ENCODE results near the gene NUP37. TPM values are rescaled to one million over a fixed set of nuclear protein-coding genes. Genes with fewer than 3 reads are reported as not detected.

The NUP37 gene
- total and polyA plus RNA-seq, 2 of the 13 experiments (the other 11 are each of a cell fraction or from before 2014, with no cell fraction given), result 50.6 to 80.1 TPM

GRCh38 chr12:102061096-102061559 is 58.8 kb downstream of the NUP37 start (continued):
- TF ChIP-seq GATAD2A (CRISPR knock-in tag; IDR thresholded peaks at IDR 0.05) (peak; percentile 27; the same call in 1 of the 2 replicates), ZNF619 (CRISPR knock-in tag; IDR thresholded peaks at IDR 0.05) (no peak), HDAC1 (CRISPR knock-in tag; IDR thresholded peaks at IDR 0.05) (0 out of 2 replicates have a peak, but pooled peaks have one; percentile 19), MZF1 (CRISPR knock-in tag; IDR thresholded peaks at IDR 0.05; ENCODE audit: borderline replicate concordance) (no peak), BCL6 (CRISPR knock-in tag; IDR thresholded peaks at IDR 0.05) (0 out of 2 replicates have a peak, but pooled peaks have one; percentile 7), SUZ12 (IDR thresholded peaks at IDR 0.05; ENCODE audit: low read depth, low read length) (no peak), CEBPG (CRISPR knock-in tag; IDR thresholded peaks at IDR 0.05) (0 out of 2 replicates have a peak, but pooled peaks have one; percentile 10), HMG20B (CRISPR knock-in tag; conservative IDR thresholded peaks at IDR 0.05) (no peak)
- TF ChIP-seq, protein P1, sequence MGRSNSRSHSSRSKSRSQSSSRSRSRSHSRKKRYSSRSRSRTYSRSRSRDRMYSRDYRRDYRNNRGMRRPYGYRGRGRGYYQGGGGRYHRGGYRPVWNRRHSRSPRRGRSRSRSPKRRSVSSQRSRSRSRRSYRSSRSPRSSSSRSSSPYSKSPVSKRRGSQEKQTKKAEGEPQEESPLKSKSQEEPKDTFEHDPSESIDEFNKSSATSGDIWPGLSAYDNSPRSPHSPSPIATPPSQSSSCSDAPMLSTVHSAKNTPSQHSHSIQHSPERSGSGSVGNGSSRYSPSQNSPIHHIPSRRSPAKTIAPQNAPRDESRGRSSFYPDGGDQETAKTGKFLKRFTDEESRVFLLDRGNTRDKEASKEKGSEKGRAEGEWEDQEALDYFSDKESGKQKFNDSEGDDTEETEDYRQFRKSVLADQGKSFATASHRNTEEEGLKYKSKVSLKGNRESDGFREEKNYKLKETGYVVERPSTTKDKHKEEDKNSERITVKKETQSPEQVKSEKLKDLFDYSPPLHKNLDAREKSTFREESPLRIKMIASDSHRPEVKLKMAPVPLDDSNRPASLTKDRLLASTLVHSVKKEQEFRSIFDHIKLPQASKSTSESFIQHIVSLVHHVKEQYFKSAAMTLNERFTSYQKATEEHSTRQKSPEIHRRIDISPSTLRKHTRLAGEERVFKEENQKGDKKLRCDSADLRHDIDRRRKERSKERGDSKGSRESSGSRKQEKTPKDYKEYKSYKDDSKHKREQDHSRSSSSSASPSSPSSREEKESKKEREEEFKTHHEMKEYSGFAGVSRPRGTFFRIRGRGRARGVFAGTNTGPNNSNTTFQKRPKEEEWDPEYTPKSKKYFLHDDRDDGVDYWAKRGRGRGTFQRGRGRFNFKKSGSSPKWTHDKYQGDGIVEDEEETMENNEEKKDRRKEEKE (IDR thresholded peaks at IDR 0.05), result no peak

DNA sequence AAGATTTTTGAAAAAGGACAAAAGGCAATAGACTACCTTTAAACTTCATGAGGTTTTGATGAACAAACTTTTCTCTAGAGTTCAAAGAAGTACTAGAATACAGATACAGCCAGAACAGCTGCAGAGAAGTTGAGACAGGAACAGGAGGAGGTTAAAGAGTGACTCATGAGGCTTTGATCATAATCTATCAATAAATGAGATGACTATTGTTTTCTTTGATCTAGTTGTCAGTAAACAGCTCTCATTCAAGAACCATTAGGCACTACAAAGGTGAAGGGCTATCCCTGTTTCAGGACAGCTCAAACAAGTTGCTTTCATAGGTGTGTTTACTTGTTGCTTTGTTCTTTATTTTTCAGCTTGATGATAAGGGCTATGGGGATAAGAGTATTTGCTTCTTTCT is 60.6 kb downstream of the NUP37 start:
- 0 out of 2 replicates have a peak overlapping the region, but pooled peaks have one; percentile 37 for H3K4me2 ChIP-seq (ENCODE audit: low read depth, low read length)
- no peaks in the 10 kb centered on the region for H3K9me3 ChIP-seq (ENCODE audit: low read length)
- CTCF ChIA-PET (ENCODE audit: low intra/inter-chr PET ratio, low total read pairs), result no interaction called here
- FAIRE-seq, result no peak
- POLR2A ChIA-PET, result no interaction called here
- H3K4me1 ChIP-seq (ENCODE audit: insufficient read depth, low read length), result peaks cover 44% of the 10 kb centered on the region
- peak; percentile 64 for ATAC-seq
- in situ Hi-C loops (cut with HindIII; ENCODE audit: extremely low pct_ligation_motif_present, low pct_unique_long_range_greater_than_20kb) (no loop called here), intact Hi-C loops (cut with micrococcal nuclease; ENCODE audit: unreplicated experiment) (loop anchor here (5.0 kb wide), 1 partner anchor 452 kb away; no protein-coding TSS in a partner anchor)
- H4K20me1 ChIP-seq (ENCODE audit: insufficient read depth, low read length), result no peaks in the 10 kb centered on the region
- no peaks in the 10 kb centered on the region for H3K79me2 ChIP-seq (ENCODE audit: insufficient read depth, low read length)
- no peaks in the 10 kb centered on the region; a peak in 1 of 5 replicates for H3K36me3 ChIP-seq (replicated peaks in 1 of 2; ENCODE audit: control insufficient read depth in 1 of 2, insufficient read depth in 2 of 2, low read length in 2 of 2)
- H3K27me3 ChIP-seq (ENCODE audit: control insufficient read depth in 1 of 2, insufficient read depth in 2 of 2, low read length in 2 of 2), result no peaks in the 10 kb centered on the region; a peak in 1 of 5 replicates
- no TSS peak for BruUV-seq (replicated peaks)
- H3K4me3 ChIP-seq (replicated peaks in 1 of 3; ENCODE audit: insufficient read depth in 1 of 3, low read depth in 2 of 3, low read length in 3 of 3), result no peak overlapping the region
- H3K27ac ChIP-seq (ENCODE audit: extremely low read length, insufficient read depth, low read length), result peak overlapping the region; percentile 30
- no peak overlapping the region for H2AFZ ChIP-seq (ENCODE audit: low read length)
- H3K9ac ChIP-seq (ENCODE audit: insufficient read depth, low read depth, low read length), result no peak overlapping the region
- DNase-seq (ENCODE audit: low spot score), result peak; percentile 89
- TF ChIP-seq NCOA2 (CRISPR knock-in tag; IDR thresholded peaks at IDR 0.05) (peak; percentile 92), ZNF274 (CRISPR knock-in tag; IDR thresholded peaks at IDR 0.05) (no peak), FOXK1 (CRISPR knock-in tag; IDR thresholded peaks at IDR 0.05; ENCODE audit: borderline replicate concordance, low read depth) (peak; percentile 67; the same call in 1 of the 2 replicates), NFIC (IDR thresholded peaks at IDR 0.05; ENCODE audit: low read length) (peak; percentile 96), MBNL3 (CRISPR knock-in tag; conservative IDR thresholded peaks at IDR 0.05) (no peak), ZNF570 (CRISPR knock-in tag; IDR thresholded peaks at IDR 0.05; ENCODE audit: borderline replicate concordance) (no peak), ZBTB3 (CRISPR knock-in tag; IDR thresholded peaks at IDR 0.05; ENCODE audit: borderline replicate concordance, low read depth) (peak; percentile 39; the same call in 1 of the 2 replicates), PITX1 (CRISPR knock-in tag; IDR thresholded peaks at IDR 0.05) (peak; percentile 86), ZNF790 (CRISPR knock-in tag; IDR thresholded peaks at IDR 0.05; ENCODE audit: borderline replicate concordance) (no peak), ZNF44 (CRISPR knock-in tag; IDR thresholded peaks at IDR 0.05) (no peak), NR2F2 (IDR thresholded peaks at IDR 0.05; ENCODE audit: borderline replicate concordance, low read depth) (peak; percentile 98), ZNF180 (CRISPR knock-in tag; IDR thresholded peaks at IDR 0.05; ENCODE audit: borderline replicate concordance, low read depth) (no peak), RCOR2 (CRISPR knock-in tag; IDR thresholded peaks at IDR 0.05) (peak; percentile 83), DPF2 (CRISPR knock-in tag; IDR thresholded peaks at IDR 0.05; ENCODE audit: borderline replicate concordance, low read depth) (peak; percentile 43; the same call in 1 of the 2 replicates), ZNF10 (CRISPR knock-in tag; IDR thresholded peaks at IDR 0.05; ENCODE audit: borderline replicate concordance, low read depth) (no peak), PHF21A (CRISPR knock-in tag; IDR thresholded peaks at IDR 0.05) (0 out of 2 replicates have a peak, but pooled peaks have one; percentile 25)
